ENCODE results near the gene UQCR10. TPM values are rescaled to one million over a fixed set of nuclear protein-coding genes. Genes with fewer than 3 reads are reported as not detected.

UQCR10 gene
- total RNA-seq, 1 experiment from 2014 or later: 126 TPM

DNA sequence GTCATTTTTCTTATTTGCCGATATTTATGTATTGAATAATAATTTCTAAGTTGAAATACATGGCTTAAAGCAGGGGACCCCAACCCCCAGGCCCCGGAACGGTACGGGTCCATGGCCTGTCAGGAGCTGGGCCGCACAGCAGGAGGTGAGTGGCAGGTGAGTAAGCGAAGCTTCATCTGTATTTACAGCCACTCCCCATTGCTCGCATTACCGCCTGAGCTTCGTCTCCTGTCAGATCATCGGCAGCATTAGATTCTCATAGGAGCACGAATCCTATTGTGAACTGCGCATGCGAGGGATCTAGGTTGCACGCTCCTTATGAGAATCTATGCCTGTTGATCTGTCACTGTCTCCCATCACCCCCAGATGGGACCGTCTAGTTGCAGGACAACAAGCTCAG, 4.9 kb upstream of the UQCR10 start:
- no peak for DNase-seq (ENCODE audit: low read depth)

DNA sequence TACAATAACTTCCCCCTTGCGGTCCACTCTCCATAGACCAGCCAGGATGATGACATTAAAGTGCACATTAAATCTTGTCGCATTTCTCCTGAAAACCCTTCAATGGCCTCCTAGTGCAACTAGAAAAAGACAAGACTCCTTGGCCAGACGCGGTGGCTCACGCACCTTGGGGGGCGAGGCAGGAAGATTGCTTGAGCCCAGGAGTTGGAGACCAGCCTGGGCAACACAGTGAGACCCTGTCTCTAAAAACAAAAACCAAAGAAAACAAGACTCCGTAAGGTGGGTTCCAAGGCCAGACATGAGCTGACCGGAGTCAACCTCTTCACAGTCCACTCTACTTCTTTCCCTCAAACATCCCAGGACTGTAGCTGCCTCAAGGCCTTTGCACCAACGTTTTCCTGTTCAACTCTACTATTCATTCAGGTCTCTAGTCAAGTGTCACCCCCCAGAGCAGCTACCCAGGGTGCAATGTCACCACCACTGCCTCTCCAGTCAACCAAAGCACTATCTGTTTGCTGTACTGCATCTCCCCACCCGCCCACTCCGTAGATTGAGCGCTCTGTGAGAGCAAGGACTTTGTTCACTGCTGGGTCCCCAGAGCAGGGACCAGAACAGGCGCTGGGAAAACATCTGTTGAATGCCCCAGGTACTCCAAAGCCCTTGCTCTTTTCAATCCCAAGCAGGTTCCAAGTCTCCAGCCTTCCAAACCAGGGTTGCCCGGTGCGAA, 1.1 kb upstream of the UQCR10 start:
- DNase-seq (ENCODE audit: low read depth): no peak

DNA sequence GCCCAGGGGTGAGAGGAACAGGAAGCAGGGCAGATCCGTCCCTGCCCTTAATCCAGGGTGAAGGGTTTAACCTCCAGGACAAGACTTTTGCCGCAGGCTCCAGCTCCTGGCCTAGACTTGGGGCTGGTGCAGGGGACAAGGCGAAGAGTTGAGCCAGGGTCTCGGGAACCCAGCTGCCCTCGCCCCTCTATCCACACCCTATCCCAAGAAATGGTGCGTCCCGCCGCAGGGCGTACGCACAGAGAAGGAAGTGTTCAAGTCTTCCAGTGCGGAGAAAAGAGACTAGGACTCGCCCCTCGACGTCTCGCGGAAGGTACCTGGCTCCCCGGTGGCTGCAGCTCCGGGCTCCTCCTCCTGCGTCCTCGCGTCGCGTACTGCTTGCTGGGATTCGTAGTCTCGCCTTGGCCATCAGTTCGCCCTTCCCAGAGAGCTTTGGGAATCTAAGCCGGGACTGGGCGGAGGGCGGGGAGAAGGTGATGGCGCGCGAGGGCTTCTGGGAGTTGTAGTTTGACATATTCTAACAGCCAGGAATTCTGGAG, 468 bp upstream of the UQCR10 start, which contains the start of gene ZMAT5:
ZMAT5 (minus strand) TSS at position 376 of the 539 bp plus-strand sequence. CDS start 18,463 bp downstream, outside the sequence.
- DNase-seq (ENCODE audit: low read depth): peak; percentile 96

DNA sequence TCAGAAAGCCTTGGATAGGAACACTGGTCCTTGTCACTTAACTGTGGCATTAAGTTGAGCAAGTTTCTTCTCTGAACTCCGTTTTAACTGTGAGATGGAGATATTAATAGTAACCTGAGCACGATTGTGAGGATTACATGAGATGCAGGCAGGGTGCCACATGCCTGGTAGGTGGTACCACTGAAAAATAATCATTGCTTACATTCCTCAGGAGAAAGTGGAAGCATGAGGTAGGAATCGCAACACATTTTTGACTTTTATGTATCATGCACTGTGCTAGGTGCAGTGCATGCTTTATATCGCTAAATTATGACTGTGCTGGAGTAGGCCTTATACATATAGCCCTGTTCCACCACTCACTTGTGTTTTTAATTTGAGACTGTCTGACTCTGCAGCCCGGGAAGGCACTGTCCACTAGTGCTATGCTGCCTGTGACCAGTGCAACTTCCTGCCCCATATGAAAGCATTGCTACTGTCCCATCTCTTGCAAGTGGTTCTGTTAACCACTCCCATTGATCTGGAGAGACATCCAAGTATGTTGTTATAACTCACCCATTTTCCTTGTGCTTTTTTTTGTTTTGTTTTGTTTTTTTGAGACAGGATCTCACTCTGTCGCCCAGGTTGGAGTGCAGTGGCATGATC, 1.0 kb downstream of the UQCR10 start:
- no peak for DNase-seq (ENCODE audit: low read depth)

DNA sequence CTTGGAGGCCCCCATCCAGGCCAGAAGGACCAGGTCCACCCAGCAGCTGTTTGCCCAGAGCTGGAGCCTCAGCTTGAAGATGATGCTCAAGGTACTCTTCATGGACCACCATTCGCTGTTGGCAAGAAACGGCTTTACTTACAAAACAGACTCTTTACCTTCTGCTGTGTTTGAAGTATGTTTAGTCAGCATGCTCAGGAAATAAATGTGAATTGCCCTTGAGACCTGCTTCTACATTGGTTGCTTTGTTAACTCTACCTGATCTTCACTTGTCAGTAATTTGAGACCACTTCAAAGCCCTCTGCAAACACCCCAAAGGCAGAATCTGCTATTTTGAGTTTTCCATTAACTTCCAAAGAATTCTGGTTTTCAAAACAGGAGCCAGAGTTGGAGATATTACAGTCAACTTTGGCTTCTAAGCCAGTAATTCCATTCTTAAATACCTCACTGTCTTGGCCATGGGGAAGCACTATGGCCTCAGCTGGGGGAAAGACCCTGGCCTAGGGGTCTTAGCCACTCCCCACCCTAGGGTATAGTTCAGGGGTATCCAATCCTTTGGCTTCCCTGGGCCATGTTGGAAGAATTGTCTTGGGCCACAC, 2.7 kb downstream of the UQCR10 start:
- DNase-seq (ENCODE audit: low read depth): no peak

DNA sequence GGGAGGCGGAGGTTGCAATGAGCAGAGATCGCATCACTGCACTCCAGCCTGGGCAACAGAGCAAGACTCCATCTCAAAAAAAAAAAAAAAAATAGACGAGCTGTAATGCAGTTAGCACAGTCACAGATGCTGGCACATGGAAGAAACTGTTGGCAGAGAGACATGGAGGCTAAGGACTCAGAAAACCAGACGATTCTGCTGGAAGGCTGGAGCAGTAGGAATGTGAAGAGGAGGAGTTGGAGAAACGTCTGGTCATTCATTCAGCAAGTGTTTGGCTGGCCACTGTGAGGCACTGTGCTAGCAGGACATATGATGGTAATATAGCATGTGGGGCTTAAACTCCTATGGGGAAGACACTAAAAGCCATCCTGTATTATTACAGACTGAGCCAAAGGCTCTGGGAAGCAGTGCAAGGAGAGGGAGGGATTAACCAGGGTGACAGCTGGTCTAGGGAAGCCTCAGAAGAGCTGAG, 5.0 kb downstream of the UQCR10 start:
- DNase-seq (ENCODE audit: low read depth): peak; percentile 49

DNA sequence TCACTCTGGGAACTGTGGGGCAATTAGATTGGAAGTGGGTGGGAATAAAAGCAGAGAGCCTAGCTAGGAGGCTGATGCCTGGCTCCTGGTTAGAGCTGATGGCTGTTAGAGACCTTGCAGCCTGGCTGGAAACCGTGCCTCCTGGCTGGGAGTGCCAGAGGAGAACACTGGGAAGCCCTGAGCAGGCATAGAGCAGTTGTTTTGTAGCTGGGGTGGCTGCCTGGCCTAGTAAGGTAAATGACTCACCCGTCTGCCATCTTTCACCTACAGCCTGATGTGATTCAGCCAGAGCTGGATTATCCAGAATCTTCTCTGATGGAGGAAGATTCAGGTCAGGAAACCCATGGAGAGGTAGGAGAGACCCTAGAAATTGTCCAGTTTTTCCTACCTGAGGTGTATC, 6.1 kb downstream of the UQCR10 start:
- peak; percentile 82 for DNase-seq (ENCODE audit: low read depth)

DNA sequence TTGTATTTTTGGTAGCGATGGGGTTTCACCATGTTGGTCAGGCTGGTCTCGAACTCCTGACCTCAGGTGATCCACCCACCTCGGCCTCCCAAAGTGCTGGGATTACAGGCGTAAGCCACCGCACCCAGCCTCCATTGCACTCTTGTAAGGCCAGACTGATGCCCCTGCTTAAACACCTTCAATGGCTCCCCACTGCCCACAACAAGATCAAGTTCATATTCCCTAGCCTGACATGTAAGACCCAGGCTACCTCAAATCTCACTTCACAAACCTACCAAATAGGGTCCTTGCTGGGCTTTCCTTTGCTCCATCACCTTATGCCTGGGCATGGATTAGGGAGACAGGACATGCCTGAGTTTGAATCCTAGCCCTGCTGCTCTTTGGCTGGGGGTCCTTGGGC, 13.1 kb downstream of the UQCR10 start:
- no peak for DNase-seq (ENCODE audit: low read depth)

DNA sequence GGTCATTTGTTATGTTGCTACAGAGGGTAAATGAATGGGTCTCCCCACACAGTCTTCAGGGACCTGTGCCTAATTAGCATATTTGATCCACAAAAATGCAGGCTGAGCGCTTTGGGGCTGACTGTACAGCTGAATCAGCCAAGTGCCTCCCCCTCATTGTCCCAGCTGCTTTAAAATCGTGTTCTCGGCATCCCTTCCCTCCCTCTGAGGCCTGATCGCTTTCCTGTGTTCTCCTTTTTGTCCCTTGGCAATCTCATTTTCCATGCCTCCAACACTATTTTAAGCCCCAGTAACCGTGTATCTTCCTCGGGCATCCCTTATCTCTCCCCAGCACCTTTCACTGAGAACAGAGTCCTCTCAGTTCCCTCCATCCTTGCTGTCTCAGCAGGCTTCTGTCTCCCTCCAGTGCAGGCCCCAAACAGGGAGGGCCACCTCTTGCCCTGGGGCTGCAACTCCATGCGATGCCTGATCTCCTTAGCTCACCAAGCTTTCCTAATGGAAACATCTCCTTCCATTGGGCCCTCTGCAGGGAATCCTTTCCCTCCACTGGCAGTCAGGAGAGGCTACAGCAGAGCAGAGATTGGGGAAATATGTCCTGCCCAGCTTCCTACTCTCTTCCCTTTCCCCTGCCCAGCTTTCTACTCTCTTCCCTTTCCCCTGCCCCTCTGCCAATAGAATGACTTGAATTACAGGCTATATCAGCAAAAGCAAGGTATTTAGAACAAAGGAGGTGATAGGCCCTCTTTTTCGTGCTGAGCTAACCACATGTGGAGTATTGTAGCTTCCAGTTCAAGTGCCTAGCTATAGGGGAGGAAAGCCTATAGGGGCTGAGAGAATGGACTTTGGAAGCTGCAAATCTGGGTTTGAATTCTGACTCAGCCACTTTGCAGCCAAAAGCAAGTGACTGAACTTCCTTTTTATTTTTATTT, 13.8 kb downstream of the UQCR10 start:
- peak; percentile 93 for DNase-seq (ENCODE audit: low read depth)

DNA sequence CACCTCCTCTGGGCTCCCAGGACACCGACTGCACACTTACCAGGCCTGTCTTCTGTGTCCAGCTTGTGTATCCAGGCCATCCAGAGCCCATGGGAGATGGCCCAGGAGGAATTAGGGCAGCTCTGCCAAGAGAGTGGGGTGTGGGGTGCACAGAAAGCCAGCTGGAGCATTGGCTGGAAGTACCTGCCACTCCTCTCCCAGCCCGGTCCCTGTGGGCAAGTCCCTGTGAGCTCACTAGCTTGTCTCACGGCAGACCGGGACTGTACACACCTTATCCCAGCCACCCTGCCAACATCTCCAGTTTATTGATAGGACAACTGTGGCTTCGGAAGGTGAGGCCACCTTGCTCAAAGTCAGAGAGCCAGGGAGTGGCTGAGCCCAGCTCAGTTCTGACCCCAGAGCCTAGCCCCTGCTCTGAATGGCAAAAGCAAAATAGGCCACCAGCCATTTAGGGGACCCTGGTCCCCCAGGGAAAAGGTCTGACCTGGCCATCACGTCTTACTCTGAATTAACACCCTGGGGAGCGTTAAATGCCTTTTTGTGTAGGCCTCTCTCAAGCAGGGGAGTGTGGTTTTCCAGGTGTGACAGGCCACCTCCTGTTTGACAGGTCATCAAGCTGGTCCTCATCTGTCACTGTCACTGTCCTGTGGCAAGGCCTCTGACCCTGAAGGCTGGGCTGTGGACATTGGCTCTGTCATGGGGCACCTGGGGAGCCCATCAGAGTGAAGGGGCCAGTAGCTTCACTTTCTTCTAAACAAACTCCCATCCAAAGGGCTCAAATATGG, 15.1 kb downstream of the UQCR10 start:
- peak; percentile 75 for DNase-seq (ENCODE audit: low read depth)

DNA sequence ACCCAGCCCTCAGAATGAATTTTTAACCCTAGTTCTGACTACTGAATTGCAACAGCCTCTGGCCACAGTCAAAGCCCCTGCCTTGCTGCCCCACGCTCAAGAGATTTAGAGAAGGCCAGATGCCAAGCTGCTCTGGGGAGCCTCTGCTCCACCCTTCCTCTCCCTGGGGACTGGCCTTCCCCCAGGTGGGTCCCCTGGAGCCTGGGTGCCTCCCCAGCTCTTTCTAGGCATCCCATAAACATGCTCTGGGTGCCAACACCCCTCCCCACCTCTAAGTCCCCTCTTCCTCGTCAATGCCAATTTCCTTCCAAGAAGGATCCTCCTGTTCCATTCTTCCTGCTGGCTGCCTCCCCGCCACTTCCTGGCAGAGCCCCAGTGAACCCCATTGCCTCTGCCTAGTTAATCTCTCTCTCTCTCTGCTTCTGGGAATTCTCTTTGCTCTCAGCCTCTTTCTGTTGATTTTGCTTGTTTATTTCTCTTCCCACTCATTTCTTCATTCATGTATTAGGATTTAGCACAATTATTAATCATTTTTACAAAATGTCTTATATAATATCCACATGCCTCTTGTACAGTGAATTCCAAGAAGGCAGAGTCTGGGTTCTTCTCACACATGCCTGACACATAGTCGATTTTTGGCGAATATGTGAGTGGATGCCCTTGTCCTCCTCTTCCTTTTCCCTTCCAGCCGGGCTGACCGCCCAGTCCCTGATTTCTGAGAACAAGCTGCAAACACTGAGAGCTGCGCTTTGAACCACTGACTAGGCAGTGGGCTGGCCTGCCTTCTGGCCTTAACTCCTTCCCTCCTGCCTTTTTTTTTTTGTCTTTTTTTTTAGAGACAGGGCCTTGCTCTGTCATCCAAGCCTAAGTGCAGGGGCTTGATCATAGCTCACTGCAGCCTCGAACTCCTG, 17.5 kb downstream of the UQCR10 start:
- DNase-seq (ENCODE audit: low read depth): no peak

DNA sequence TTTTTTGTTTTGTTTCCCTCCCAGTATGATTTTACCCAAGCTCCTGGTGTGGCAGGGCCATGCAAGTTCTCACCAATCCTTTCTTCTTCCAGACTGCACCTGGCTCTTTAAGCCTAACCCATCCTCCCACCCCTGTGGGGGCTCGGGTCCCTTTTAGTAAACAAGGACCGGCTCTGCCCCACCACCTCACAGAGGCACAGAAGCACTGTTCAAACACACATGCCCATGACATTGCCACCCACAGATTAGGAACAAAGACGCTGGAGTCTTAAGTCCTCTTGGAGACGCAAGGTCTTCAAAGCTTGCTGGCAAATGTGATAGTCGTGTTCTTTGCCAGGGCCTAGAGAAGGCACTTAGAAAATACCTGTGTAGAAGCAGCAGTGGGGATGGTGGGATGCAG, 18.9 kb downstream of the UQCR10 start:
- DNase-seq (ENCODE audit: low read depth): no peak

DNA sequence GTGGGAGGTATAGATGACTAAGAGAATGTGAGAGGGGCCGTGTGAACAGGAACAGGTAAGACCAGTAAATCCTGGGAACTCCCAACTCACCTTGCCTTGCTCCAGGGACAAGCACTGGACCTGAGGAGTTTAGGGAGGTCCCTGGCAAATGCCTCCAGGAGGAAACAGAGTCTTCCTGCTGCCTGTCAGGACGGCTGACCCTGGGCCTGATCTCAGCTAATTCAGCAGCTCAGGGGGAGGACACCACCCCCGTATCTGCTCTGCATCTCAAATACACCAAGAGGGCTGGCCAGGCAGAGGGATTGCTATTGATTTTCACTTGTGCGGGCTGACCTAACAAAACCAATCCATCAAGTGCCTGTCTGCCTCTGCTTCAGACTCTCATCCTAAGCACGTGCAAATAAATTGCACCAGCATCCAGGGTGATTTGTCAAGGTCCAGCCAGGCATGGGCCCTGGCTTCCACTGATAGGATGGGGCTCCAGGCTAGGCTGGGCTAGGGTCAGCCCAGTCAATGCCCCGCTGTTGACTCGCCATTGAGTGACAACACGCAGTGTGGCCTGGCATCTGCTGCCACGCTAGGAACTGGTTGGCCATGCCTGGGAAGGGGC, 20.3 kb downstream of the UQCR10 start:
- no peak for DNase-seq (ENCODE audit: low read depth)

DNA sequence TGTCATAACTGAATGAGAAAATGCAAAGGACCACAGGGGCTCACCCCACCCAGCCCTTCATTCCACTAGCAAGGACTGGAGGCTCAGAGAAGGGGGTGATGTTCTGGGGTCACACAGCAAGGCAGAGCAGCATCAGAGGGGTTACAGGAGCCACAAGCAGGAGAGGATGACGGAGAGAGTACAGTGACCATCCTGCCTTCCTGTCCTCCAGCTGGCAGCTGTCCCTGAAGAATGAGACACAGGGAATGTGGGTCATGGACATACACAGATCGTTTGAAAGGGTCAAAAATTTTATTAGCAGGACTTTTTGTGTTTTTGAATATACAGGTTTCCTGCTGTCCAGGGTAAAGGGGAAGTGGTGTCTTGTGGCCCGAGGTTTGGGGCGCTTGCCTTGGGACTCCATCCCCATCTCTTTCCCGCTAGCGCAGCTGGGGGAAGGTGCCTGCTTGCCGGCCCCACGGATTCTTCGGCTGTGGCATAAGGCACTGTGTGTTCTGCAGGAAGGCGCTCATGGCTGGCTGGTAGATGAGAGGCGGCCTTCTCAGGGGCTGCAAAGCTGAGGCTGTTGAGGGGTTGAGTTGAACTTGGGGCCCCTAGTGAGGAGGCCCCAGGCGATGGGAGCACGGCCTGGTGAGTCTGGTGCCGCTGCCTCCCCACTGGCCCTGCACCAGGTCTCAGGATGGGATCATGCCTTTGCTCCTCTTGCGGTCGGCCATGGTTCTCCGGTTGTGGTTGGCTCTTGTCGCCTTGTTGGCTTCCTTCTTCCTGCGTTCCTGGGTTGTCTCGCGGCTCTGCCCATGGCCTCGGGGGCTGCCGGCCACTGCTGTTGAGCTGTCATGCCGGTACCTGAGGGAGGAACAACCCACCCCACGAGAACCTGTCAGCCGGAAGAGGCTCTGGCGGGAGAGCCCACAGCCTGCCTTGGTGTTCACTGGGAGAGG, 21.4 kb downstream of the UQCR10 start:
- DNase-seq (ENCODE audit: low read depth): no peak

DNA sequence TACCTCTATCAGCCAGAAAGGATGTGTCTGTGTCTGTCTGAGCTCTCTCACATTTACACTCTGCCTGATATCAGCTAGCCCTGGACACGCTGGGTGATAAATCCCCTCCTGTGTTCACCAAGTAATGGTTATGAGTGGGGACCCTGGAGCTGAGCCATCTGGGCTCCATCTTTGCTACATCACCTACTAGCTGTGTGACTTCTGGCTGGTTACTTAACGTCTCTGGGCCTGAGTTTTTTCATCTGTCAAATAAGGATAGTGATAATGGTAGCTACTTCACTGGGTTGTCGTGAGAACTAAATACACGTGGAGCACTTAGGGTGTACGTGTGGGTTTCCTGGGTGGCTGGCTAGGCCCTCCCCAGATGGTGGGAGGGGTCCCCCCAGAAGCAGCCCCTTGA, 22.9 kb downstream of the UQCR10 start:
- no peak for DNase-seq (ENCODE audit: low read depth)

DNA sequence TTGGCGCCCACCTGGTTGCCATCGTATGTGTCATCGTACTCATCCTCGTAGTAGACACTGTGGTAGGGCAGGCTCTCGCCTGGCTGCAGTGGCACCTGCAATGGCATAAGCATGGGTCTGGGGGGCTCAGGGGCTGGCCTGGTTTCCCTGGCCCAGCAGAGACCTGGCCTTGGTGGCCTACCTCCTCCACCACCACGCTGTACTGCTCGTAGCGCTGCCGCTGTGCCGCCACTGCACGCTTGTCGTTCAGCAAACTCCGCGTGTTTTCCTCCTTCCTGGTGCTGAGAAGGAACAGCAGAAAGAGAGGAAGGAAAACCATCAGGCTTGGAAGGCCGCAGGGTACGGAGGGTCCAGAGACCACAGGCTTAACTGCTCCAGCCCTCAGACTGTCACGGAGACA, 26.2 kb downstream of the UQCR10 start:
- DNase-seq (ENCODE audit: low read depth): no peak

DNA sequence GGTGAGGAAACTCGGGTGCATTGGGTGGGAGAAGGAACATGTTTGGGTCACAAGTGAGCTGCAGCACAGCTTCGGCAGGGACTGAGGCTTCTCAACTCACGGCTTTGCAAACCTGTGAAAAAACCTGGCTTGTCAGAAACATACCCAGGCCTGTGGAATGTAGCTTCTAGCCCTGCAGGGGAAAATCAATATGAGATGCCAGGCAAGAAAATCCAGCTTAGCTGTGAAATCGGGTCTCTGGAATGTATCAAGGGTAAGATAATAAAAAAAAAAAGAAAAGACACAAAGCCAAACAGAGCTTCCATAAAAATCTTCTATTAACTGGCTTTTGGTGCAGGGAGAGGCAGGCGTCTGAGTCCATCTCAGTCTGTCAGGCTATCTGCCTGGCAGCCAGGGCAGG, 28.5 kb downstream of the UQCR10 start:
- no peak for DNase-seq (ENCODE audit: low read depth)

DNA sequence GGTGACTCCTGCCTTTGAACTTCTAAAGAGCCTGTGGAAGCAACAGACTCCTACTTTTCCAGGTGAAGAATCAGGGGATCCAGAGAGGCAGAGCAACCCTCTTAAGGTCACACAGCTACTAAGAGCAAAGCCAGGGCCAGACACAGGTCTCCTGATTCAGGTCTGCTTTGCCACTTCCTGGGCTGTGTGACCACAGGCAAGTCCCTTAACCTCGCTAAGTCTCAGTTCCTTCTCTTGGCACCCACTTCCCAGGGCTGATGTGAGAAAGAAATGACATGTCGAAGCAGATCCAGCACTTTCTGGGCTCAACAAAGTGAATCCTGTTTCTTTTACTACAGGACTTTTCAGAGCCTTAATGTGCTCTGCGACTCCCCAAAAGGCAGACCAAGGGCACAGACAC, 30.2 kb downstream of the UQCR10 start:
- no peak for DNase-seq (ENCODE audit: low read depth)

Data from M059J (cell line).